ENCODE data around the gene ARHGDIG. TPM values are rescaled to one million over a fixed set of nuclear protein-coding genes. Genes with fewer than 3 reads are reported as not detected.

The ARHGDIG gene
- total and polyA plus RNA-seq, 5 donors from 2014 or later: not detected

Other genes with a start within 250 kb of the ARHGDIG start
- gene POLR3K, start 227.0 kb upstream of the ARHGDIG start, total RNA-seq: 12.7 TPM
- 10 to 100 TPM; 37.5 to 50.4 (median 48.6) TPM for gene POLR3K, start 227.0 kb upstream of the ARHGDIG start, polyA plus RNA-seq
- 9.4 TPM for gene SNRNP25, start 226.8 kb upstream of the ARHGDIG start, total RNA-seq
- gene SNRNP25, start 226.8 kb upstream of the ARHGDIG start, polyA plus RNA-seq: 10 to 100 TPM; 16.6 to 29.1 (median 21.2) TPM
- 0.67 TPM for gene RHBDF1, start 208.0 kb upstream of the ARHGDIG start, total RNA-seq
- not detected for gene RHBDF1, start 208.0 kb upstream of the ARHGDIG start, polyA plus RNA-seq
- 29.2 TPM for gene MPG, start 202.4 kb upstream of the ARHGDIG start, total RNA-seq
- 10 to 100 TPM; 62.2 to 82.7 (median 81.8) TPM for gene MPG, start 202.4 kb upstream of the ARHGDIG start, polyA plus RNA-seq
- 23.1 TPM for gene NPRL3, start 141.9 kb upstream of the ARHGDIG start, total RNA-seq
- gene NPRL3, start 141.9 kb upstream of the ARHGDIG start, polyA plus RNA-seq: 1 to 10 TPM; 6.5 to 9.2 (median 8.2) TPM
- gene HBZ, start 127.9 kb upstream of the ARHGDIG start, total RNA-seq: not detected
- not detected for gene HBZ, start 127.9 kb upstream of the ARHGDIG start, polyA plus RNA-seq
- gene HBM, start 114.6 kb upstream of the ARHGDIG start, total RNA-seq: not detected
- not detected for gene HBM, start 114.6 kb upstream of the ARHGDIG start, polyA plus RNA-seq
- 0.86 TPM for gene HBA2, start 107.7 kb upstream of the ARHGDIG start, total RNA-seq
- gene HBA2, start 107.7 kb upstream of the ARHGDIG start, polyA plus RNA-seq: 1 to 10 TPM in 1 of 4 donors, under 1 TPM in 2, not detected in 1; 0.41 to 1.2 (median 0.99) TPM
- not detected for gene HBA1, start 103.9 kb upstream of the ARHGDIG start, total RNA-seq
- gene HBA1, start 103.9 kb upstream of the ARHGDIG start, polyA plus RNA-seq: under 1 TPM in 1 of 4 donors, not detected in 3; 0.41 TPM
- gene HBQ1, start 100.1 kb upstream of the ARHGDIG start, total RNA-seq: not detected
- not detected for gene HBQ1, start 100.1 kb upstream of the ARHGDIG start, polyA plus RNA-seq
- gene LUC7L, start 51.1 kb upstream of the ARHGDIG start, total RNA-seq: 152 TPM
- 10 to 100 TPM in 1 of 4 donors, 1 to 10 TPM in 3; 8.9 to 10.9 (median 9.8) TPM for gene LUC7L, start 51.1 kb upstream of the ARHGDIG start, polyA plus RNA-seq
- 26.5 TPM for gene FAM234A, start 45.8 kb upstream of the ARHGDIG start, total RNA-seq
- gene FAM234A, start 45.8 kb upstream of the ARHGDIG start, polyA plus RNA-seq: 10 to 100 TPM; 15.3 to 23.9 (median 21.7) TPM
- gene RGS11, start 4.6 kb upstream of the ARHGDIG start, total RNA-seq: not detected
- not detected for gene RGS11, start 4.6 kb upstream of the ARHGDIG start, polyA plus RNA-seq
- gene PDIA2, start 2.6 kb downstream of the ARHGDIG start, total RNA-seq: not detected
- not detected for gene PDIA2, start 2.6 kb downstream of the ARHGDIG start, polyA plus RNA-seq
- 45.2 TPM for gene AXIN1, start 72.1 kb downstream of the ARHGDIG start, total RNA-seq
- 1 to 10 TPM; 1.1 to 2.9 (median 1.4) TPM for gene AXIN1, start 72.1 kb downstream of the ARHGDIG start, polyA plus RNA-seq
- gene MRPL28, start 89.9 kb downstream of the ARHGDIG start, total RNA-seq: 37.8 TPM
- gene MRPL28, start 89.9 kb downstream of the ARHGDIG start, polyA plus RNA-seq: 100 to 1,000 TPM in 1 of 4 donors, 10 to 100 TPM in 3; 63.0 to 109 (median 85.2) TPM
- gene PGAP6, start 101.4 kb downstream of the ARHGDIG start, total RNA-seq: 71.4 TPM
- gene PGAP6, start 101.4 kb downstream of the ARHGDIG start, polyA plus RNA-seq: 10 to 100 TPM in 3 of 4 donors, 1 to 10 TPM in 1; 7.8 to 45.3 (median 32.2) TPM
- 6.7 TPM for gene NME4, start 116.6 kb downstream of the ARHGDIG start, total RNA-seq
- gene NME4, start 116.6 kb downstream of the ARHGDIG start, polyA plus RNA-seq: 10 to 100 TPM; 16.2 to 29.8 (median 23.1) TPM
- 4.8 TPM for gene DECR2, start 121.3 kb downstream of the ARHGDIG start, total RNA-seq
- 1 to 10 TPM; 2.2 to 4.5 (median 2.7) TPM for gene DECR2, start 121.3 kb downstream of the ARHGDIG start, polyA plus RNA-seq
- 34.5 TPM for gene RAB11FIP3, start 145.1 kb downstream of the ARHGDIG start, total RNA-seq
- 1 to 10 TPM; 1.0 to 2.8 (median 1.5) TPM for gene RAB11FIP3, start 145.1 kb downstream of the ARHGDIG start, polyA plus RNA-seq
- gene CAPN15, start 247.1 kb downstream of the ARHGDIG start, total RNA-seq: 82.6 TPM
- 1 to 10 TPM; 3.0 to 8.5 (median 5.2) TPM for gene CAPN15, start 247.1 kb downstream of the ARHGDIG start, polyA plus RNA-seq

All from CD4-positive, CD25-positive, alpha-beta regulatory T cell (primary cell).